Measurements from ENCODE around the gene NEBL. TPM values are rescaled to one million over a fixed set of nuclear protein-coding genes. Genes with fewer than 3 reads are reported as not detected.

Gene NEBL
- total and polyA plus RNA-seq, 2 of the 4 experiments (the other 2 are of a cell fraction): under 0.01 TPM

DNA sequence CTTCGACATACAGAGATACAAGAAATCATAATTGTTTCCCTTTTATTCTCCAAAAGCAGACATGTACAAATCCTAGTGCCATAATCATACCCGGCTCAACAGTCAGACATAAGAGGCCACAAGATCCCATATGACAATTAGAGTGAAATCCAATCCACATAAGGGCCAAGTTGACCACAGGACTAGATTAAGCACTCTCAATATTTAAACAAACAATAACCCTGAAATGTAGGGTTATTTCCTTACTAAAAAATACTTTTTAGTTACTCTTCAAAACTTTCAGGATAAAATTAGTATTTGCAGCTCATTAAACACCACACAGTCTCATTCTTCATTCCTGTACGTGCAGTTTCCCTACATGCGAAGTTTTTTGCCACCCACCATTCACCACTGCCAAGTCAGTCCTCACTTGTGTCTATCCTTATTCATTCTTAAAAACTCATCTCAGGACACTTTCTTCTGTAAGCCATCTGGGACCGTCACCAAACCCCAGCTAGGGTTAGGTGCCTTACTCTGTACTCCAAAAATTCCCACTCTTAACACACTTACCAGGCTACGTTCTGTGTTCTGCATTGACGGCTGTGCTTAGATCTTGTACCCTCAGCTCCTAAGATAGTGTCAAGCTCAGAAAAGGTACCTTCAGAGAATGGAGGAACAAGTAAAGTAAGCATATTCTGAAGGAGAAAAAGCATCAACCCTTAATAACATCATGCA is 47.8 kb upstream of the NEBL start:
- no peak overlapping the region for H3K56ac ChIP-seq (ENCODE audit: extremely low read depth, insufficient read depth, low read length)
- no peak overlapping the region for H2BK15ac ChIP-seq (ENCODE audit: low read depth, low read length)
- H3K4me3 ChIP-seq (ENCODE audit: insufficient read depth, low read depth, low read length): no peak overlapping the region
- H2BK5ac ChIP-seq (ENCODE audit: low read depth, low read length, poor library complexity, severe bottlenecking): no peak overlapping the region
- no peaks in the 10 kb centered on the region for H3K4me1 ChIP-seq (ENCODE audit: control insufficient read depth, insufficient read depth, low read length)
- H3K14ac ChIP-seq (replicated peaks; ENCODE audit: low read depth, low read length): no peak overlapping the region
- WGBS, 2 experiments (ENCODE audit: extremely low coverage in 2 of 2, insufficient read length in 1 of 2): 71% methylated on average over 3 of the region's 7 CpGs; no CpG with 5 or more reads in 1 of the 2 experiments
- ATAC-seq (ENCODE audit: low read depth) (no peak), DNase-seq (no peak)
- H3K79me1 ChIP-seq (ENCODE audit: low read depth in 1 of 2, low read length in 2 of 2): no peaks in the 10 kb centered on the region
- H3K9ac ChIP-seq (ENCODE audit: low read depth, low read length): no peak overlapping the region
- no peak overlapping the region for H4K5ac ChIP-seq (ENCODE audit: low read depth, low read length)
- H2BK120ac ChIP-seq (ENCODE audit: low read depth, low read length): no peak overlapping the region
- no peaks in the 10 kb centered on the region for H3K9me1 ChIP-seq (ENCODE audit: insufficient read depth, low read length)
- BruUV-seq (replicated peaks): no TSS peak
- H3K27me3 ChIP-seq (ENCODE audit: control insufficient read depth, insufficient read depth, low read length): no peaks in the 10 kb centered on the region
- no peak overlapping the region for H2AFZ ChIP-seq (replicated peaks; ENCODE audit: low read length, poor library complexity)
- H3K27ac ChIP-seq (ENCODE audit: insufficient read depth, low read length): no peak overlapping the region
- ChIA-PET CTCF (no interaction called here), POLR2A (ENCODE audit: unreplicated experiment) (no interaction called here)
- H3K18ac ChIP-seq (ENCODE audit: low read depth, low read length): no peak overlapping the region
- no peak overlapping the region for H4K91ac ChIP-seq (ENCODE audit: insufficient read depth, low read depth, low read length)
- in situ Hi-C loops (cut with MboI; ENCODE audit: low sequenced_read_pairs): no loop called here
- intact Hi-C loops (cut with micrococcal nuclease): no loop called here
- peaks cover 1% of the 10 kb centered on the region; the same call in 1 of the 2 replicates for H3K9me3 ChIP-seq (ENCODE audit: control insufficient read depth, insufficient read depth, low read length)
- no peak for TF ChIP-seq FOS (IDR thresholded peaks at IDR 0.05; ENCODE audit: low read depth, low read length)
- no peak for TF ChIP-seq BHLHE40 (IDR thresholded peaks at IDR 0.05; ENCODE audit: low read depth, low read length)
- TF ChIP-seq SMC3 (IDR thresholded peaks at IDR 0.05; ENCODE audit: low read depth, low read length): no peak
- no peak for TF ChIP-seq MAFK (IDR thresholded peaks at IDR 0.05; ENCODE audit: low read depth, low read length)
- TF ChIP-seq RAD21 (IDR thresholded peaks at IDR 0.05; ENCODE audit: low read length): no peak
- no peak for TF ChIP-seq NFE2L2 (IDR thresholded peaks at IDR 0.05; ENCODE audit: low read depth, low read length)
- TF ChIP-seq, protein P1, sequence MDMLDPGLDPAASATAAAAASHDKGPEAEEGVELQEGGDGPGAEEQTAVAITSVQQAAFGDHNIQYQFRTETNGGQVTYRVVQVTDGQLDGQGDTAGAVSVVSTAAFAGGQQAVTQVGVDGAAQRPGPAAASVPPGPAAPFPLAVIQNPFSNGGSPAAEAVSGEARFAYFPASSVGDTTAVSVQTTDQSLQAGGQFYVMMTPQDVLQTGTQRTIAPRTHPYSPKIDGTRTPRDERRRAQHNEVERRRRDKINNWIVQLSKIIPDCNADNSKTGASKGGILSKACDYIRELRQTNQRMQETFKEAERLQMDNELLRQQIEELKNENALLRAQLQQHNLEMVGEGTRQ (IDR thresholded peaks at IDR 0.05; ENCODE audit: low read depth, low read length): no peak
- no peak for TF ChIP-seq POLR2A (IDR thresholded peaks at IDR 0.05; ENCODE audit: low read depth, low read length)
- no peak for TF ChIP-seq CEBPB (IDR thresholded peaks at IDR 0.05; ENCODE audit: low read depth, low read length)
- TF ChIP-seq MXI1 (IDR thresholded peaks at IDR 0.05; ENCODE audit: borderline replicate concordance, low read depth, low read length): no peak
- TF ChIP-seq, protein P2, sequence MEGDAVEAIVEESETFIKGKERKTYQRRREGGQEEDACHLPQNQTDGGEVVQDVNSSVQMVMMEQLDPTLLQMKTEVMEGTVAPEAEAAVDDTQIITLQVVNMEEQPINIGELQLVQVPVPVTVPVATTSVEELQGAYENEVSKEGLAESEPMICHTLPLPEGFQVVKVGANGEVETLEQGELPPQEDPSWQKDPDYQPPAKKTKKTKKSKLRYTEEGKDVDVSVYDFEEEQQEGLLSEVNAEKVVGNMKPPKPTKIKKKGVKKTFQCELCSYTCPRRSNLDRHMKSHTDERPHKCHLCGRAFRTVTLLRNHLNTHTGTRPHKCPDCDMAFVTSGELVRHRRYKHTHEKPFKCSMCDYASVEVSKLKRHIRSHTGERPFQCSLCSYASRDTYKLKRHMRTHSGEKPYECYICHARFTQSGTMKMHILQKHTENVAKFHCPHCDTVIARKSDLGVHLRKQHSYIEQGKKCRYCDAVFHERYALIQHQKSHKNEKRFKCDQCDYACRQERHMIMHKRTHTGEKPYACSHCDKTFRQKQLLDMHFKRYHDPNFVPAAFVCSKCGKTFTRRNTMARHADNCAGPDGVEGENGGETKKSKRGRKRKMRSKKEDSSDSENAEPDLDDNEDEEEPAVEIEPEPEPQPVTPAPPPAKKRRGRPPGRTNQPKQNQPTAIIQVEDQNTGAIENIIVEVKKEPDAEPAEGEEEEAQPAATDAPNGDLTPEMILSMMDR (conservative IDR thresholded peaks at IDR 0.05; ENCODE audit: low read depth, low read length): no peak
- no peak for TF ChIP-seq CHD1 (IDR thresholded peaks at IDR 0.05; ENCODE audit: low read depth, low read length)
- H3K23ac ChIP-seq (ENCODE audit: low read depth, low read length): no peak overlapping the region
- no peak overlapping the region for H3K4ac ChIP-seq (ENCODE audit: low read depth, low read length)
- dilution Hi-C loops (cut with HindIII; ENCODE audit: low sequenced_read_pairs, unreplicated experiment): no loop called here
- no peaks in the 10 kb centered on the region for H4K20me1 ChIP-seq (ENCODE audit: insufficient read depth, low read length)
- no peaks in the 10 kb centered on the region for H3K36me3 ChIP-seq (ENCODE audit: control insufficient read depth, insufficient read depth, low read length)
- no peak overlapping the region for H2BK20ac ChIP-seq (ENCODE audit: low read depth, low read length)
- no peak overlapping the region for H2AK9ac ChIP-seq (replicated peaks; ENCODE audit: low read depth, low read length, poor library complexity)
- no peak overlapping the region for H3K4me2 ChIP-seq (ENCODE audit: low read depth, low read length)
- H4K8ac ChIP-seq (ENCODE audit: low read depth in 2 of 2, low read length in 2 of 2): no peak overlapping the region
- H2AK5ac ChIP-seq (ENCODE audit: low read depth, low read length): no peak overlapping the region

Data from IMR-90 (cell line).